B cell (primary cell): ENCODE measurements around the gene TSPAN17. TPM values are rescaled to one million over a fixed set of nuclear protein-coding genes. Genes with fewer than 3 reads are reported as not detected.

Experiments
- ATAC-seq: fragments of 200-7000 bp; cut with Tn5 transposase; one replicate; pipeline ENCODE4 v1.10.0; 2021; ENCODE audit warnings: low read depth, mild to moderate bottlenecking, moderate number of reproducible peaks, moderate library complexity
- CTCF ChIA-PET: fragments of 350-600 bp; sonication (Branson Sonifier 250); formaldehyde crosslinking; loops from one replicate; lab custom pipeline; 2021; ENCODE audit warnings: antibody characterized with exemption, inconsistent platforms; lab: Charles Lee
- POLR2A ChIA-PET: fragments of 350-600 bp; sonication (Branson Sonifier 250); formaldehyde crosslinking; loops from one replicate; lab custom pipeline; 2021; ENCODE audit warnings: antibody characterized with exemption; lab: Charles Lee
- DNase-seq: peaks from one replicate; pipeline ENCODE4 v3.0.0; 2013
- H2AFZ ChIP-seq: 2 replicates; pipeline ENCODE4 v1.6.1; 2012; ENCODE audit warnings: mild to moderate bottlenecking, low read depth, low read length; ENCODE audit not compliant: insufficient read depth, poor library complexity, severe bottlenecking
- H3K27ac ChIP-seq, 2 donors: 1 replicate in 1 of 2; 2 replicates in 1 of 2; pipeline ENCODE4 v1.5.1; 2012 to 2013; ENCODE audit warnings: low read length in 2 of 2, mild to moderate bottlenecking in 2 of 2, moderate library complexity in 1 of 2
- H3K27me3 ChIP-seq, 4 experiments: fragments of 200-600 bp in 1 of 4; sonication (generic) in 1 of 4; replicated peaks in 1 of 4; 1 replicate in 2 of 4; 2 replicates in 2 of 4; pipeline versions ENCODE4 v1.6.1 to v1.7.0; 2013 to 2016; ENCODE audit warnings: low read length in 3 of 4, mild to moderate bottlenecking in 2 of 4, mixed read lengths in 1 of 4, moderate library complexity in 1 of 4; ENCODE audit not compliant: insufficient read depth in 4 of 4, control insufficient read depth in 3 of 4; ENCODE audit errors: control extremely low read depth in 1 of 4
- H3K36me3 ChIP-seq, 2 experiments: replicated peaks in 1 of 2; 1 replicate in 1 of 2; 2 replicates in 1 of 2; pipeline versions ENCODE4 v1.6.1 to v1.7.1; 2013; ENCODE audit warnings: low read length in 1 of 2; ENCODE audit not compliant: insufficient read depth in 2 of 2, control insufficient read depth in 1 of 2; ENCODE audit errors: control extremely low read depth in 1 of 2, extremely low read depth in 1 of 2
- H3K4me1 ChIP-seq, 2 donors: fragments of 200-600 bp in 1 of 2; sonication (generic) in 1 of 2; 1 replicate in 1 of 2; 2 replicates in 1 of 2; pipeline versions ENCODE4 v1.5.1 to v1.6.1; 2013 to 2017; ENCODE audit warnings: low read length in 2 of 2; ENCODE audit not compliant: control insufficient read depth in 2 of 2, insufficient read depth in 2 of 2
- H3K4me2 ChIP-seq: replicated peaks from 2 replicates; pipeline ENCODE3; 2012; ENCODE audit warnings: mild to moderate bottlenecking, low read depth, low read length; ENCODE audit not compliant: poor library complexity, severe bottlenecking
- H3K4me3 ChIP-seq, 5 experiments: fragments of 200-600 bp in 1 of 5; sonication (generic) in 1 of 5; 1 replicate in 3 of 5; 2 replicates in 2 of 5; pipeline versions ENCODE4 v1.5.1 to v1.7.0; 2011 to 2016; ENCODE audit warnings: low read length in 4 of 5, mild to moderate bottlenecking in 4 of 5, low read depth in 2 of 5, control low read depth in 1 of 5, moderate library complexity in 1 of 5; ENCODE audit not compliant: insufficient read depth in 1 of 5; ENCODE audit errors: control extremely low read depth in 1 of 5, extremely low read depth in 1 of 5
- H3K79me2 ChIP-seq: fragments of 200-600 bp; sonication (generic); one replicate; pipeline ENCODE4 v1.6.0; 2016; ENCODE audit warnings: low read length; ENCODE audit not compliant: control insufficient read depth, insufficient read depth
- H3K9ac ChIP-seq: fragments of 200-600 bp; sonication (generic); 2 replicates; pipeline ENCODE4 v1.6.1; 2017; ENCODE audit warnings: mild to moderate bottlenecking, low read length, moderate library complexity
- H3K9me3 ChIP-seq, 3 donors: one replicate each; pipeline versions ENCODE4 v1.6.1 to v1.7.1; 2013; ENCODE audit warnings: low read length in 2 of 3; ENCODE audit not compliant: control insufficient read depth in 2 of 3, insufficient read depth in 1 of 3; ENCODE audit errors: control extremely low read depth in 1 of 3
- H4K20me1 ChIP-seq: 2 replicates; pipeline ENCODE4 v1.6.0; 2012; ENCODE audit warnings: mild to moderate bottlenecking, low read length; ENCODE audit not compliant: insufficient read depth, control insufficient read depth, poor library complexity, severe bottlenecking
- H3K27ac Mint-ChIP-seq: one replicate; pipeline ENCODE4 v1.8.0; 2021; ENCODE audit warnings: mixed read lengths
- H3K27me3 Mint-ChIP-seq: one replicate; pipeline ENCODE4 v1.8.0; 2021; ENCODE audit warnings: mixed read lengths
- H3K4me1 Mint-ChIP-seq: one replicate; pipeline ENCODE4 v1.8.0; 2021; ENCODE audit warnings: mixed read lengths
- H3K4me3 Mint-ChIP-seq: one replicate; pipeline ENCODE4 v1.8.0; 2021; ENCODE audit warnings: mixed read lengths
- H3K9me3 Mint-ChIP-seq: one replicate; pipeline ENCODE4 v1.8.0; 2022; ENCODE audit warnings: mixed read lengths; ENCODE audit not compliant: insufficient read depth
- EZH2 ChIP-seq: IDR thresholded peaks from 2 replicates; pipeline ENCODE4 v1.6.1; 2012; ENCODE audit warnings: borderline replicate concordance, low read depth, mild to moderate bottlenecking, moderate library complexity, low read length; ENCODE audit not compliant: insufficient read depth, poor library complexity, severe bottlenecking
- WGBS: methylation state at CpG from one replicate; pipeline ENCODE4 v1.1.5; 2013; ENCODE audit warnings: missing lambda C conversion rate; ENCODE audit not compliant: insufficient coverage; 5-methylcytosine and 5-hydroxymethylcytosine counted together
- intact Hi-C: fragments of 100-400 bp; cut with micrococcal nuclease; formaldehyde crosslinking; loops from one replicate; pipeline ENCODE4 v1.10.0; 2022
- polyA plus RNA-seq: library from polyadenylated mRNA; depleted of rRNA; stranded (reverse); fragments of >200 nt; gene quantifications from 2 replicates; pipeline ENCODE4 v1.2.3, GENCODE V29; 2012
- total RNA-seq, 2 donors: library from RNA; stranded (reverse); fragments of 120-200 nt in 1 of 2; gene quantifications; 1 replicate in 1 of 2; 2 replicates in 1 of 2; pipeline versions ENCODE4 v1.2.3 to v1.2.4, GENCODE V29; 2013 to 2022
- TF ChIP-seq, protein P1 (sequence below): fragments of 200-600 bp; IDR thresholded peaks from one replicate; pipeline ENCODE4 v1.8.0; 2022; ENCODE audit warnings: antibody characterized with exemption, mild to moderate bottlenecking

The TSPAN17 gene
- total and polyA plus RNA-seq, 2 donors (not counting 1 experiment from before 2014, with no cell fraction given), result 20.5 to 21.0 TPM

GRCh38 chr5:176640616-176641015 is 6.7 kb upstream of the TSPAN17 start:
- Mint-ChIP-seq H3K27me3 (peaks cover 12% of the 10 kb centered on the region), H3K4me3 (no peak overlapping the region), H3K9me3 (no peaks in the 10 kb centered on the region), H3K27ac (no peak overlapping the region), H3K4me1 (no peaks in the 10 kb centered on the region)
- Histone ChIP-seq H2AFZ (no peak overlapping the region), H3K9me3 (peaks cover 0 to 7% (median 0%) of the 10 kb centered on the region in 3 donors), H3K79me2 (no peaks in the 10 kb centered on the region), H4K20me1 (no peaks in the 10 kb centered on the region), H3K27me3 (peaks cover 0 to 19% (median 2%) of the 10 kb centered on the region in 4 experiments), H3K9ac (no peak overlapping the region), H3K36me3 (no peaks in the 10 kb centered on the region), H3K4me1 (no peaks in the 10 kb centered on the region), H3K27ac (no peak overlapping the region), H3K4me2 (no peak overlapping the region), H3K4me3 (no peak overlapping the region)
- 85% methylated on average over 3 of the region's 4 CpGs for WGBS
- ATAC-seq (no peak), DNase-seq (no peak)
- TF ChIP-seq EZH2, result no peak
- TF ChIP-seq, protein P1, sequence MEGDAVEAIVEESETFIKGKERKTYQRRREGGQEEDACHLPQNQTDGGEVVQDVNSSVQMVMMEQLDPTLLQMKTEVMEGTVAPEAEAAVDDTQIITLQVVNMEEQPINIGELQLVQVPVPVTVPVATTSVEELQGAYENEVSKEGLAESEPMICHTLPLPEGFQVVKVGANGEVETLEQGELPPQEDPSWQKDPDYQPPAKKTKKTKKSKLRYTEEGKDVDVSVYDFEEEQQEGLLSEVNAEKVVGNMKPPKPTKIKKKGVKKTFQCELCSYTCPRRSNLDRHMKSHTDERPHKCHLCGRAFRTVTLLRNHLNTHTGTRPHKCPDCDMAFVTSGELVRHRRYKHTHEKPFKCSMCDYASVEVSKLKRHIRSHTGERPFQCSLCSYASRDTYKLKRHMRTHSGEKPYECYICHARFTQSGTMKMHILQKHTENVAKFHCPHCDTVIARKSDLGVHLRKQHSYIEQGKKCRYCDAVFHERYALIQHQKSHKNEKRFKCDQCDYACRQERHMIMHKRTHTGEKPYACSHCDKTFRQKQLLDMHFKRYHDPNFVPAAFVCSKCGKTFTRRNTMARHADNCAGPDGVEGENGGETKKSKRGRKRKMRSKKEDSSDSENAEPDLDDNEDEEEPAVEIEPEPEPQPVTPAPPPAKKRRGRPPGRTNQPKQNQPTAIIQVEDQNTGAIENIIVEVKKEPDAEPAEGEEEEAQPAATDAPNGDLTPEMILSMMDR, result no peak
- ChIA-PET CTCF (interaction anchor here (0.7 kb wide), 1 partner anchor 10 kb away, joined by 3 read pairs; the partner anchor contains the start of genes EIF4E1B and SNCB), POLR2A (no interaction called here)
- intact Hi-C loops, result no loop called here

DNA sequence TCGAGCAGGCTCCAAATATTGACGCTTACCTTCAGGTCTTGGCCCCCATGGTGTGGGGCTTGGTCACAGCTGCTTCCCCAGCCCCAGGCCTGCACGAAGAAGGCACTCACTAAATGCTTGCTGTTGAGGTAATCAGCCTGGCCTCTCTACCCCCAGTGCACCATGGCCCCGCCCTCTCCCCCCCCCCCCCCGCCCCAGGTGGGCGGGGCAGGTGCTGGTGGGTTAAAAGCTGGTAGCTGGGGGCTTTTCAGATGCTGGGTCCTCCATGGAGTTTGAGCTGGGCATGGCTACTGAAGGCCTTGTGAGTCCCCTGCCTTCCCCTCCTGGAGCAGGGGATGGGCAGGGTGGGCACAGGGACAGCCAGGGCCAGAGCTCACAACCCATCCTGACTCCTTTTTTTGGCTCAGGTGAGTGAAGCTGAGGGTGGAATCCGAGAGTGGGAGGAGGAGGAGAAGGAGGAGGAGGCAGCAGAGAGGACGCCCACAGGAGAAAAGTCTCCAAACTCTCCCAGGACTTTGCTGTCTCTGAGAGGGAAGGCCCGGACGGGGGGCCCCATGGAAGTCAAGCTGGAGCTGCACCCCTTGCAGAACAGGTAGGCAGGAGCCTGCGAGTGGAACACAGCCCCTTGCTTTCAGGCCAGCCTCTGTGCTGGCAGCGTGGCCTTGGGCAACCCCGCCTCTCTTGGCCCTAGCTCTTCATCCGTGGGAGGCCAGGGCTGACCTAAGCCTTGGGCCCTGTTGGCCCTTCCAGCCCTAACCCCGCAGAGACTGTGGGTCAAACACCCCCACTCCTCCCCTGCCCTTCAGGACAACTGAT is 4.4 kb upstream of the TSPAN17 start:
- ChIA-PET POLR2A (no interaction called here), CTCF (interaction anchor here (0.9 kb wide), 1 partner anchor 13 kb away, joined by 3 read pairs; the partner anchor contains the start of genes EIF4E1B and SNCB)
- Mint-ChIP-seq H3K9me3 (no peaks in the 10 kb centered on the region), H3K27ac (no peak overlapping the region), H3K27me3 (peaks cover 7% of the 10 kb centered on the region), H3K4me1 (peaks cover 15% of the 10 kb centered on the region), H3K4me3 (no peak overlapping the region)
- intact Hi-C loops, result no loop called here
- H3K4me2 ChIP-seq, result no peak overlapping the region
- H3K27me3 ChIP-seq, result peaks cover 0 to 8% (median 2%) of the 10 kb centered on the region in 4 experiments
- no peak for DNase-seq
- H2AFZ ChIP-seq, result no peak overlapping the region
- H4K20me1 ChIP-seq, result no peaks in the 10 kb centered on the region
- no peak overlapping the region for H3K9ac ChIP-seq
- no peaks in the 10 kb centered on the region for H3K9me3 ChIP-seq
- H3K27ac ChIP-seq, result no peak overlapping the region
- no peaks in the 10 kb centered on the region for H3K79me2 ChIP-seq
- no peak overlapping the region for H3K4me3 ChIP-seq
- H3K36me3 ChIP-seq, result no peaks in the 10 kb centered on the region
- TF ChIP-seq EZH2, result no peak
- TF ChIP-seq, protein P1, result no peak
- peaks cover 6 to 14% of the 10 kb centered on the region in 2 donors for H3K4me1 ChIP-seq
- WGBS, result 87% methylated on average over 12 of the region's 15 CpGs
- ATAC-seq, result no peak
